Globus pallidus (tissue), 1 donor: ENCODE results near the gene SAMD5.

Experiments used
- DNase-seq: peaks from one replicate; pipeline ENCODE4 v3.0.0-alpha.2; 2015; ENCODE audit warnings: low spot score

Gene SAMD5

DNA sequence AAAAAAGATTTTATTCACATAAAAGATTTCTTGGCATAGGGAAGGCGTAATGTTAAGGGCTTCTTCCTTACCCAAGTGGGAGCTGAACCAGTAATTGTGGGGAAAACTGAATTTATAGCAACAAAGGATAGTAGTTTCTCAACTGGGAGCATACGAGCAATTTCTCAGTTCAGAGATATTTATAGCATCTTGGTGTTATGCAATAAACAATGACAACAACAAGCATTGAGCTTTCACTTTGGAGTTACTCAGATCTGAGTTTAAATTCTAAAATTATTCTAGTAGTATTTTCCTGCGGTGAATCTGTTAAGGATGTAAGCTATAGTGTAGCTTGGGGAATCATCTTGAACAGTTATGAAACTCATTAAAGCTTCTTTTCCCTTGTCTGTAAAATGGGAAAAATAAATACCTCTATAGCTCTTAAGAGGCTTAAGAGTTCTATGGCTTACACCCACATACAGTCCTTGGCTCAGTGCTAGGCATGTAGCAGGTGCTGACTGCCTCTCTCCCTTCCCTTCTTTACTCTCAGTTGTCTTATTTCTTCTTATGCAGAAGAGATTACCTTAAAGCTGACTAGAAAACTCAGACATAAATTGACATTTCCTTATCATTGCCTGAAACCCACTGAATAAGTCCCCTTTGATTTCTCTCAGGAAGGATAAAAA, 58.8 kb downstream of the SAMD5 start:
- no peak for DNase-seq

DNA sequence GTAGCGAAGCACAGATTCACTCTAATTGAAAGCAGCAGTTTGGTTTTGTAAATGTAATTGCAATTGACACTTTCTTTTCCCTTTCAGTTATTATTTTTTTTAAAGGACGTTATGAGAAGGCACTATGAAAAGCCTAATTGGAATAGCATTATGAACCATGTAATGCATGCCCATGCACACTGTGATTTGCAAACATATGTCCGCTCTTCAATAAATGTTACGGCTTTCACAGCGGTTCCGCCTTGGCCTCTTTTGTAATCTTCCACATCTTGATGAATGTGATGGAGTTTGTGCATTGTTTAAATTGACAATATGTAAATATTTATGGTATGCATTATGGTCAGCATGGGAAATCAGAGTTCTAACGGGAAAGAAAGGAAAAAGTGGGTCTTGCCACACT, 61.3 kb downstream of the SAMD5 start:
- no peak for DNase-seq

DNA sequence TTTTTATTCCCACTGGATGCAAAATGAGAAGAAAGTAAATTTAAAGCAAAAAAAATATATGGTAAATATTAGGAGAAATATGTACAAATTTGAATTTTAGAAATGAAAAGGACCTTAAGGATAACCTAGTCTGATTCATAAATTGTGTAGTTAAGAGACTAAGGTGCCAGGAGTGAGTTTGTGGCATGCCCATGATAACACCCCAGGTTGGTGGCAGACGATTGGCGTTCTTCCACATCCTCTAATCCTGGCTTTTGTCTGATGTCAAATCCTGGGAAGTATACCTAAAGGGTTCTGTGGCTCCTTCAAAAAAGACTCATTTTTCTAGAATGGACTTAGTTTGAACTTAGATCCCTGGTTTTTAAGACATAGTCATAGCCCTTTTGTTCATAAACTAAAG, 62.2 kb downstream of the SAMD5 start:
- no peak for DNase-seq

DNA sequence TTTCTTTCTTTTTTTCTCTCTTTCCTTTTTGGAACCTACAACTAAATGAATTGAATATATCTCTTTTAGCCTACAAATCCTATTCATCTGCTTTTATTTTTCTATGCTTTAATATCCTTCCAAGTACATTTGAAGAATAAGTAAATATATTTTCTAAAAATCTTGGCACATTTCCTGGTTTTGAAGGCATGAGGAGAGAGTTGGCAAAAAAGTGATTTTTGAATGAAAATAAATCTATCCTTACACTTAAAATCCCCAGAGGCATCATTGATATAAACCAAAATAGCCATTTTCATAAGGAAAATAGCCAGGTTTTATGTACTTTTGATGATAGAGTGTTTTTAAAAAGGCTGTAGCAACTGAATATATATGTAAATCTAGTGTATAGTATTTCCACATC, 69.0 kb downstream of the SAMD5 start:
- no peak for DNase-seq

DNA sequence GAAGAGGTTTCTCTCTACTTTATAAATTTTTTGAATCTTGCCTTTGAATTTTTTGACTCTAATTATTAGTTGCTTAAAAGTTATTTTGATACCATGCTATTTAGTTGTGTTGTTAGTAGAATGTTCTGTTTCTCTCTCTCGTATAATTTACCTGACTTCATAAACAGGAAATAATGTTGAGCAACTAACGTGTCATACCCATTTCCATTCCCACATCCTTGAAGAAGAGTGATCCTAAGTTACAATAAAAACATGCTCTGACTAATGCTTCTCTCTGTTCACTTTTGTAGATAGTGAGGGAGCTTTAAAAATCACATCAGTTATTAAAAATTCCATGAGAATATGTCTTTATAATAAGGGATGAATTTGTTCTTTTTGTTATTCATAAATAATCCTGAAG, 69.7 kb downstream of the SAMD5 start:
- DNase-seq, result no peak

DNA sequence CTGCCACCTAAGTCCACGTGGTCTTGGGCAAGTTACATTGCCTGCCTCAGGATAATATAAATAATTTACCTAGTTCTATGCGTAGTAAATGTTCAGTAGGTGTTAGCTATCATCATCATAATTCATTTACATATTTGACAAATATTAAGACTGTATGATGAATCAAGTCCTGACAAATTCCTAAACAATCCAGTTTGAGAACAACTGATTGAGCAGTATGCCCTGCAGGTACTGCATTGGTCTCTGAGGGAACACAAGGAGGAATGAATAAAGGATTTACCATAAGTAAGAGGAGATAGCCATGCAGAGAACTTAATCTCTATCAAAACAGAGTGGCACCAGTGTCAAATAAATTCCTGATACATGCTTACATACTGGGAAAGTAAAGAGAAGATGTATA, 70.4 kb downstream of the SAMD5 start:
- DNase-seq, result no peak

DNA sequence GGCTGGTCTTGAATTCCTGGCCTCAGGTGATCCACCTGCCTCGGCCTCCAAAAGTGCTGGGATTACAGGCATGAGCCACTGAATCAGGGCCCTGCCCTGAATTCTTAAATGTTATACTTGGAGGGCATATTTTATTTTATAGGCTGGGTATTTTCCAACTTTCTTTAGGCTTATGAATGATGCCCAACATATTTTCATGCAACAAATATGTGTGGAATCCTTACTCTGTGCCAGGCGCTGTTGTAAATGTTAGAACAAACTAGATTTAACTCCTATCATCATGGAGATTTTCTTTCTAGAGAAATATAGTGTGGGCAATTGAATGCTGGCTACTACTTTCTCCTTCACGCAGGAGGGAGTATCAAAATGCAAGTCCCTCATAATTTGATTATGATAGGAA, 71.2 kb downstream of the SAMD5 start:
- DNase-seq, result no peak

DNA sequence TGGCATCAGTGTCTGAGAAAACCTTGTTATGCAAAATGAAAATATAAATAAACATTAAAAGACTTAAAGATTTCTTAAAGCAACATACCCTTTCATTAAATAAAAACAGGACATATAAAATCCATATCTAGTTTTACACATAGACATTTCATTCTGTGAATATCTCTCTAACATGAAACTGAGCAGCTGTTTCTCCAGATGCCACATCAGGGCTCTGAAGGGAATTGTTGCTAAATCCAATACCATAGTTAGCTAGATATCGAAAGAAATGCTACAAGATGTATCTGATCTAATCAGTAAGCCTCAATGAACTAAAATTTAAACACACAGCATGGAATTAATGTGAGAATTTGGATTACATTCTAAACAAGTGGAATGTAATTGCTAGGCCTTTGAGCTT, 74.5 kb downstream of the SAMD5 start:
- no peak for DNase-seq

DNA sequence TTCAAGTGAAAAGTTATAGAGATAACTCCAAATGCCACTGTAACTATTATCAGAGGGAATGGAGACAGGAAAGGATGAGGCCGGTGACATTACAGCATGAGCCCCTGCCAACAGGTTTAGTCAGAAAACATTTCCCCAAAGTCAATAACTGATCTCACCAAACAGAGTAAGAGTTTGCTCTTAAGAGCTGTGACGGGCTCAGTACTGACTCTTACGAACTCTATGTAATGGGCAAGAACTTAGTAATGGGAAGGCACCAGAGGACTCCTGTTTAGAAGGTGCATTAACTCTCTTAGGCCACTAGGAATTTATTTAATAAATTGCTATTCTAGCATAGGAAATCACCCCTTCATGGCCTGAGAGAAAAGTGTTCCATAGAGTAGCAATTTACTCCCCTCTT, 76.8 kb downstream of the SAMD5 start:
- DNase-seq, result no peak

DNA sequence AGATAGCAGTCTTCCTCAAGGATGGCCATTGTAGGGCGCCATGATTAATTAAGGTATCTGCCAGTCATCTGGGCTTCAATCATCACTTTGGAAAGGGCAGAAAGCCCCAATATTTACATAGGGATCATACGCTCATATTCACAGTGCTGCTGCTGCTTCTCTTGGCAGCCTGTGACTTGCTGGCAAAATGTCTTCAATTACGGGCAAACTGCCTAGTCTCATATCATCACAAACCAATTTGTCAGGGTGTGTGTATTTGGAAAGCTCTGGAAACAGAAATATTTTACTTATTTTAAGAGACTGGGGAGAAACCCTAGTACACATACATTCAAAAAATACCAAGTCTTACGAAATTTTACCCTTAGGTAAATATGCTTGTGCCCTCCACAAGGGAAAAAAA, 77.6 kb downstream of the SAMD5 start:
- DNase-seq, result no peak

DNA sequence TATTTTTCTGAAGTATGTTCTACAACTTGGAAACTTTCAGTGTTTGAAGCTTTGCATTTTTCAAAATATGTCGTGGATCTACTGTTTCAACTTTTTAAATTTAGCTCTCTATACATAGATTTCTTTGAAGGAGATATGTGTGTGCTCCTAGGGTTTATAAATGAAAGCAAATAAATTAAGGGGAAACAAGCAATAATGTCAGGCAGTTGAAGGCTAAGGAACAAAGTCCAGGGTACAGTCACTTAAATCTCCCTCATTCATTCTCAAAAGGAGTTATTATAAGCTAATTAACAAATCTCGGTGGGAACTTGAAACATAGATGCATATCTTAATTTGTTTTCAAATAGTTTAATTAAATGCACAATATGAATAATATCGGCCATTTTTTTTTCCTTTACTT, 79.4 kb downstream of the SAMD5 start:
- no peak for DNase-seq

DNA sequence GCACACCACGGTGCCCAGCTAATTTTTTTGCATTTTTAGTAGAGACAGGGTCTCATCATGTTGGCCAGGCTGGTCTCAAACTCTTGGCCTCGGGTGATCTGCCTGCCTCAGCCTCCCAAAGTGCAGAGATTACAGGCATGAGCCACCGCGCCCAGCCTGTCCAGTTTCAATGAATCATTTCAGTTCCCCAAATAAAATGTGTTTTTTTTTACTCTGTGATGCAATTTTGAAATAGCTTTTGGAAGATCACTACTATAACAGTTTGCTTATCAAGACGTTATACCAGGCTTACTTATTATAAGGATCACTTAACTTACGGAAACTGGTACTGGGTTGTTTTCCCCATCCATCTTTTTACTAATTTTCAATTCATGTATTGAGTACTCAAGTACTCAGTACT, 80.0 kb downstream of the SAMD5 start:
- no peak for DNase-seq

DNA sequence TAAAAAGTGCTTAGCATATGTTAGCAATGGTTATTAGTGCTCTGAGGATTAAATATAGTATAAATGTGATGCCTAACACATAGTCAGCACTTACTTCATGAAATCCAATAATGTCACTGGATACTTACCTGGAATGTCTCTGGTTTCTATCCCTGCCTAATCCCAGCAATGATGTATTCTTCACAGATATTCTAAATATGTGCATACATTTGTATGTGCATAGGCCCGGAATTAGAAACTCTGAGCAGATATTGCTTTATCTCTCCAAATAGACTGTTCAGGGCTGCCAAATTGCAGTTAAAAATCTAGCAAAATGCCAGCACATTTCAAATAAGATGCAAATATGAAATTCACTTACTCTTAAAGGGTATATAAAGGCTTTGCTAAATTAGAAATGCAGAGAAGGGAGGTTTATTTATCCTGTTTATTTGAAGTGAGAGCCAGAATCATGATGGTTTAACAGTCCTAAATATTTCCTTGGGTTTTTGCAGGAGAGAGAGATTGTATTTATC, 81.3 kb downstream of the SAMD5 start:
- DNase-seq, result no peak

DNA sequence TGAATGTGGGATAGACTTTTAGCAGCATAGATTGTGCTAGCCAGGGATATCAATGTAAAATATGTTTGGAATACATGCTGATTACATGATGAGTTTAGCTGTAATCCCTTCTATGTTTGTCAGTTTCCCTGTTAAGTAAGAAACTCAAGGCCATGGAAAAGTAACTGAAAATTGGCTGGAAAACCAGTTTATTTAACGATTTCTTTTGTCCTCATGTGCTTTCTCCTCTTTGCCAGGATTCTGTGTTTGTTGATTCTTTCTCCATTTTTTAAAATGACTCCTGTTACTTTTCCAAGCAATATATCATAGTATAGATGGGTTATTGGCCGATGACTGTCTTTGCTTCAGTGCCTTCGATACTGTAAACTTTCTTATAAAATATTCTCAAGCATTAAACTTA, 87.5 kb downstream of the SAMD5 start:
- no peak for DNase-seq

DNA sequence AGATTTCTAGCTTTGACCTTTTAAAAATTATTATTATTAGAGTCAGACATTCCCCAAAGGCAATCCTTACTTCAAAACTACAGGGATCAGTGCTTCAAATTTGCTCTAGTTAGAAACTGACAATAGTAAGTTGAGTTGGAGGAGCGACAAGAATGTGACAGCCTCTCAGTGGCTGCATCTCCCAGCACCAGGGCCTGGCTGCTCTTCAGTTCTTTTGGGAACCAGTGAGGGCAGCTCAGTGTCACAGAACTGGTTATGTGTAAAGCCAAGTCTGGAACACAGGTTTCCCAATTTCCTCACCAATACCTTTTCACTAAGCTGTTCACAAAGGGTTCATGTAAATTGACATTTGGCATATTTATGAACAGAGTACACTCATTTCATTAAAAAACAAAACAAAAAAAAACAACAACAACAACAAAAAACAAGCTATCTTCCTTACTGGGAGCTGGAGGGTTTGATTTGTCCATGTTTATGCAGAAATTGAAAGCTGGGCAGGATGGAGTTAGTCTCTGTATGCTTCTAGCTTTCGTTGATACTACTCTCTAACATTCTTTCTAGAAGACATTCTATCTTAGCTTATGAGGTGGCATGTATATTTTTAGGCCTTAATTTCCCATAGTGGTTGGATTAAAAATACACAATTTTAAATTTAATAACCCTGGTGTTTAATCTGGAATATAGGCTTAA, 95.0 kb downstream of the SAMD5 start:
- peak; percentile 35 for DNase-seq

DNA sequence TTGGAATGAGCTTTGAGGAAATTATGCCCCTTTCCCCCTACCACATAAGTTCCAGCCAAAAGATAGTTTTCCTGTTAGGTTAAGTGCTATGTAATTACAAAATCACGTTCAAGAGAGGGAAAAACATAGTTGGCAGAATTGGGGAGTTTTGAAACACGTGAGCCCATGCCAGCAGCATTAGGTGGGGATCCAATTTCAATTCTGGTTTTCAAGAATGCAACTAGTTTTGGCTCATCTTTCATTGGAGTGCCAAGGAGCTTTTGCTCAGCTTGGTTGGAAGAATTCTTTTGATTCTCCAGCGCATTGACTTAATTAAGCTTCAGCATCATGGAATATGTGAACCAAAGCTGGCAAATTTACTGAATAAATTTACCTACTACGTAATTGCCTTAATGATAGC, 95.9 kb downstream of the SAMD5 start:
- DNase-seq, result no peak

DNA sequence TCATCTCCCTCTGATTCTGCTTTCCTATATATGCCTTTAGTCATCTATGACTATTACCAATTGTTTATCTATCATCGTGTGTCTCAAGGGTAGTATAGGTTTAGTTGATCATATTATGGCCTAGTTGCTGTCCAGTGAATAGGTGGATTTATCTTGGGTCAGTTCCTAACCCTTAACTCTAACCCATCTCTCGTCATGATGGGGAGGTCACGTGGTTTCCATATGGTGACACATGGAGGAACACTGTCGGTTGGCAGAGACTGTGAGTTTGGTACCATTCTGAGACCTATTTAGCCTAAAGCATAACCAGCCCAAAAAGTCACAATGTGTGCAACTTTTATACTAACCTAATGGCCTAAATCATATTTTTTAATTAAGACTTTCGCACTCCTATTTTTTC, 103.5 kb downstream of the SAMD5 start:
- DNase-seq, result no peak

DNA sequence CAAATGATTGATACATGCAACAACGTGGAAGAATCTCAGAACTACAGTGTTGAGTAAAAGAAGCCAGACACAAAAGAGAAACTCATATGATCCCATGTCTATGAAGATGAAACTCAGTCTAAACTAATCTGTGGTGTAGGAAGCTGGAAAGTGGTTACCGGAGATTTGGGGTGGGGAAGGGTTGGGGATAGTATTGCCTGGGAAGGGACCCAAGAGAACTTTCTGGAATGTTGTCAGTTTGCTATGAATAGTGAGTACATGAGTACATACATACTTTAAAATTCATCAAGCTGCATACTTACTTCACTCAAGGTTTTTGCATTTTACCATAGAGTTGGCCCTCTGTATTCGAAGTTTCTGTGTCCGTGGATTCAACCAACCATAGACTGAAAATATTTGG, 106.0 kb downstream of the SAMD5 start:
- no peak for DNase-seq

DNA sequence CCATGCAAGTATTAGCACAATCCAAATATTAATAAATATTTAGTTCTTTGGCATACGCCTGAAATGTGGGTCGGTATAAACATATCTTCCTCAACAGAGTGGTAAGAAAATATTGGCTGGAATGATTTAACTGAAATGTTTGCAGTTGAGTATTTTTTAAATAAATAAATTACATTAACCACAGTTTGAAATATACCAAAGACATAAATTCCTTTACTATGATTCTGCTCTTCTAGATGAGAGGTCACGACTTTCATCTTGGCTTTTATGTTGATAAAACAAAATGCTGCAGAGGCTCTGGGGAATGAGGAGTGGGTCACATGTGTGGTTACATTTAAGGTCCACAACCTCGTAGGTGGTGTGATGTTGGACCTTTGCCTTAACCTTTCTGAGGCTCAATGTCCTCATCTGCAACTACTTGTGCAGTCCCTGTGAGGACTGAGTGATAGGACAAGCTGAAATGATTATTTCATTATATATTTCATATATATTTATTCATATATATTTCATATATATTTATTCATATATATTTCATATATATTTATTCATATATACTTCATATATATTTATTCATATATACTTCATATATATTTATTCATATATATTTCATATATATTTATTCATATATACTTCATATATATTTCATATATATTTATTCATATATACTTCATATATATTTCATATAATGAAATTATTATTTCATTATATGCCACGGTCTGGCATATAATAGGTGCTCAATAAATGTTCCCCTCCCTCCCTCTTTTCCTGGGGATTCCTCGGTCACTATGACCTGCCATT, 107.4 kb downstream of the SAMD5 start:
- no peak for DNase-seq

DNA sequence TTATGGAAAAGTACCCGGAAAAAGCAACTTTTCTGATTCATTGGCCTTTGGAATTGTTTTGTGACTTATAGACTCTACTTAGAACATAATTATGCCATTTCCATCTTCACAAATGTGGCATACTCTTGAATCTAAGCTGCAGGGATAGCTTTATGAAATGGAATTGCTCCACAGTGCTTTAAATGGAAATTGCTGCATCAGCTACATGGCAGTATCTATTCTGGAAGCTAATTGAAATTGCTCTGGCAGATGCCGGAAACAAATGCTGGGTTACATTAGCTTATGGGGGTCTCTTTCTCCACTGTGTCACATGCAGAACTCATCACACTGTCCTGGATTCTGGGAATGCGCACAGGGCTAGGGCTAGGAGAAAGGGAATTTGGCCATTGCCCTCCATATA, 108.9 kb downstream of the SAMD5 start:
- no peak for DNase-seq

DNA sequence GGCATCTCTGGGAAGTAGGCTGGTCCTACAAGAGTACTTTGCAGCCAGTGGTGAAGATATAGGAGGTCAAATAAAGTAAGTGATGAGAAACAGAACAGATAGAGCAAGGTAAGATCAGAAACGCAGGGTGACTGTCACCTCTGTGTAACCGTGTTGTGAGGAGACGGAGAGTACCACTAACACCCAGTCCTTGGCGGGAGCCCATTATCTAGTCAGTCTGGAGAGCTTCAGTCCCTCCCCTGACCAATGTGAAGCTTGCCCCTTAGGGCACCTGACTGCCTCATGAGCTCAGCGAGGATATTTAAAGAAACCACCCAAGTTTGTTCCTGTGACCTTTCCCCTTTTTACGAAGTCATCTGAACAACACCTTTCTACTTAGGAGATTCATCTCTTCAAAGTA, 110.0 kb downstream of the SAMD5 start:
- no peak for DNase-seq

DNA sequence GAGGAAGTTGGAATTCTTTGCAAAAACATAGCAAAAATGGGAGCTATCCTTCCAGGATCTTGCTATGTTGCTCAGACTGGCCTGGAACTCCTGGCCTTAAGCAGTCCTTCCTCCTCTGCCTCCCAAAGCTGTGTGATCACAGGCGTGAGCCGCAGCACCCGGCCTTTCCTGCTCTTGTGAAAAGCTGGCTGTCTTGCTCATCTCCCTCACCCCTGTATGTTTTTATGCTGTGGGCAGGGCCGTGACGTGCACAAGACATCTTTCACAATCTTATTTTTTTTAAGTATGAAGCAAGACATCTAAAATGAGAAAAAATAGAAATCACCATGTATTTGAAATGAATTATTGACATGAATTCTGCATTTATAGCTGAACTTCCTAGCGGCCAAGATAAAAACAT, 110.4 kb downstream of the SAMD5 start:
- DNase-seq, result no peak
